Testis (tissue), 2 donors: ENCODE data around the gene SEPTIN8.

ENCODE experiments used
- POLR2A ChIP-seq: fragments of 450-650 bp; IDR thresholded peaks from one replicate; pipeline ENCODE4 v1.6.1; 2017; ENCODE audit warnings: antibody characterized with exemption, mild to moderate bottlenecking, moderate library complexity
- TF ChIP-seq, protein P1 (sequence below), 3 experiments: fragments of 450-650 bp in 2 of 3; fragments of 200-600 bp in 1 of 3; sonication (generic) in 1 of 3; IDR thresholded peaks; one replicate each; pipeline ENCODE4 v1.5.1; 2016 to 2019; ENCODE audit warnings: antibody characterized with exemption in 3 of 3, mild to moderate bottlenecking in 2 of 3, moderate library complexity in 1 of 3

GRCh38 chr5:132815454-132815853 lies 38.4 kb upstream of the SEPTIN8 start:
- TF ChIP-seq, protein P1, sequence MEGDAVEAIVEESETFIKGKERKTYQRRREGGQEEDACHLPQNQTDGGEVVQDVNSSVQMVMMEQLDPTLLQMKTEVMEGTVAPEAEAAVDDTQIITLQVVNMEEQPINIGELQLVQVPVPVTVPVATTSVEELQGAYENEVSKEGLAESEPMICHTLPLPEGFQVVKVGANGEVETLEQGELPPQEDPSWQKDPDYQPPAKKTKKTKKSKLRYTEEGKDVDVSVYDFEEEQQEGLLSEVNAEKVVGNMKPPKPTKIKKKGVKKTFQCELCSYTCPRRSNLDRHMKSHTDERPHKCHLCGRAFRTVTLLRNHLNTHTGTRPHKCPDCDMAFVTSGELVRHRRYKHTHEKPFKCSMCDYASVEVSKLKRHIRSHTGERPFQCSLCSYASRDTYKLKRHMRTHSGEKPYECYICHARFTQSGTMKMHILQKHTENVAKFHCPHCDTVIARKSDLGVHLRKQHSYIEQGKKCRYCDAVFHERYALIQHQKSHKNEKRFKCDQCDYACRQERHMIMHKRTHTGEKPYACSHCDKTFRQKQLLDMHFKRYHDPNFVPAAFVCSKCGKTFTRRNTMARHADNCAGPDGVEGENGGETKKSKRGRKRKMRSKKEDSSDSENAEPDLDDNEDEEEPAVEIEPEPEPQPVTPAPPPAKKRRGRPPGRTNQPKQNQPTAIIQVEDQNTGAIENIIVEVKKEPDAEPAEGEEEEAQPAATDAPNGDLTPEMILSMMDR (IDR thresholded peaks at IDR 0.05) = no peak
- TF ChIP-seq POLR2A = no peak
